ENCODE measurements around the gene SHANK1.

Gene SHANK1

GRCh38 chr19:50659318-50660087 lies 60.1 kb downstream of the SHANK1 start:
- DNase-seq (ENCODE audit: low read depth in 2 of 2) = no peak

GRCh38 chr19:50658441-50659317 lies 60.9 kb downstream of the SHANK1 start:
- DNase-seq (ENCODE audit: low read depth in 2 of 2) = peak; percentile 38 to 54

GRCh38 chr19:50657712-50658440 lies 61.7 kb downstream of the SHANK1 start:
- peak; percentile 99 for DNase-seq (ENCODE audit: low read depth in 2 of 2)

GRCh38 chr19:50657222-50657669 lies 62.4 kb downstream of the SHANK1 start:
- no peak for DNase-seq (ENCODE audit: low read depth in 2 of 2)

GRCh38 chr19:50654882-50655281 lies 64.7 kb downstream of the SHANK1 start:
- DNase-seq (ENCODE audit: low read depth in 2 of 2) = no peak

GRCh38 chr19:50652722-50653121 lies 66.9 kb downstream of the SHANK1 start:
- no peak for DNase-seq (ENCODE audit: low read depth in 2 of 2)

GRCh38 chr19:50651174-50651573 lies 68.4 kb downstream of the SHANK1 start:
- no peak for DNase-seq (ENCODE audit: low read depth in 2 of 2)

- no peak for DNase-seq (ENCODE audit: low read depth in 2 of 2)
These were observed 69.9 kb downstream of the SHANK1 start, which contains the start of gene C19orf81 for GRCh38 chr19:50649433-50650391. Gene C19orf81 (plus strand): TSS chr19:50649445. CDS start chr19:50649445, 0 bp downstream.

- no peak for DNase-seq (ENCODE audit: low read depth in 2 of 2)
These were observed 70.9 kb downstream of the SHANK1 start for GRCh38 chr19:50648659-50649058.

- no peak for DNase-seq (ENCODE audit: low read depth in 2 of 2)
These were observed 71.6 kb downstream of the SHANK1 start for GRCh38 chr19:50647879-50648615.

GRCh38 chr19:50646074-50646807 lies 73.4 kb downstream of the SHANK1 start:
- peak in 1 of 2 experiments; percentile 19 for DNase-seq (ENCODE audit: low read depth in 2 of 2)

GRCh38 chr19:50645107-50645506 lies 74.5 kb downstream of the SHANK1 start:
- no peak for DNase-seq (ENCODE audit: low read depth in 2 of 2)

GRCh38 chr19:50644315-50644915 lies 75.2 kb downstream of the SHANK1 start:
- DNase-seq (ENCODE audit: low read depth in 2 of 2) = no peak

GRCh38 chr19:50640368-50640767 lies 79.2 kb downstream of the SHANK1 start:
- no peak for DNase-seq (ENCODE audit: low read depth in 2 of 2)

- no peak for DNase-seq (ENCODE audit: low read depth in 2 of 2)
These were observed 80.2 kb downstream of the SHANK1 start, which contains the start of gene SYT3 for GRCh38 chr19:50639121-50640112. Gene SYT3 (minus strand): TSS chr19:50639881. CDS start chr19:50637411, 2,470 bp downstream.

- no peak for DNase-seq (ENCODE audit: low read depth in 2 of 2)
These were observed 81.0 kb downstream of the SHANK1 start for GRCh38 chr19:50638600-50638999.

GRCh38 chr19:50636317-50637085 lies 83.1 kb downstream of the SHANK1 start:
- DNase-seq (ENCODE audit: low read depth in 2 of 2) = no peak
